K562 (cell line): ENCODE data around the gene PRKAR1B. TPM values are rescaled to one million over a fixed set of nuclear protein-coding genes. Genes with fewer than 3 reads are reported as not detected.

Experiments used
- ARHGAP35 ChIP-seq: fragments of 450-650 bp; IDR thresholded peaks from 2 replicates; pipeline ENCODE4 v1.6.1; 2018; ENCODE audit not compliant: partially characterized antibody
- EP400 ChIP-seq: fragments of 450-650 bp; IDR thresholded peaks from 2 replicates; pipeline ENCODE4 v1.6.1; 2017; ENCODE audit warnings: antibody characterized with exemption, mild to moderate bottlenecking, moderate library complexity
- ERF ChIP-seq: fragments of 450-650 bp; formaldehyde crosslinking; IDR thresholded peaks from 2 replicates; pipeline ENCODE4 v1.4.0; 2020; ENCODE audit warnings: mild to moderate bottlenecking, mixed read lengths
- HCFC1 ChIP-seq: IDR thresholded peaks from 2 replicates; pipeline ENCODE4 v1.6.1; 2012; ENCODE audit warnings: low read depth, low read length, improper control_type of control experiment
- HNRNPH1 ChIP-seq: fragments of 200-400 bp; formaldehyde crosslinking; optimal IDR thresholded peaks from 2 replicates; pipeline ENCODE3; 2017; ENCODE audit warnings: low read depth, mild to moderate bottlenecking, low read length, moderate library complexity
- MYNN ChIP-seq, 2 experiments: sonication (generic); formaldehyde crosslinking in 1 of 2; IDR thresholded peaks; 2 replicates each; pipeline versions ENCODE4 v1.5.0 to v1.6.1; 2016 to 2020; ENCODE audit warnings: antibody characterized with exemption in 1 of 2, missing genetic modification reagents in 1 of 2
- NELFE ChIP-seq: IDR thresholded peaks from 2 replicates; pipeline ENCODE4 v1.6.1; 2011; ENCODE audit warnings: mild to moderate bottlenecking; ENCODE audit not compliant: insufficient read depth, insufficient read length
- NUFIP1 ChIP-seq: fragments of 450-650 bp; IDR thresholded peaks from 2 replicates; pipeline ENCODE4 v1.6.1; 2018; ENCODE audit not compliant: partially characterized antibody
- PRPF4 ChIP-seq: fragments of 200-400 bp; formaldehyde crosslinking; IDR thresholded peaks from one replicate; pipeline ENCODE4 v1.6.1; 2017; ENCODE audit warnings: low read length, low read depth, mild to moderate bottlenecking; ENCODE audit not compliant: insufficient read depth, poor library complexity, severe bottlenecking
- SMAD2 ChIP-seq: fragments of 150-350 bp; IDR thresholded peaks from 2 replicates; pipeline ENCODE4 v1.6.1; 2014; ENCODE audit warnings: low read depth, mild to moderate bottlenecking, low read length
- SNIP1 ChIP-seq: fragments of 450-650 bp; IDR thresholded peaks from 2 replicates; pipeline ENCODE4 v1.7.1; 2017; ENCODE audit warnings: low read depth, mild to moderate bottlenecking
- SRSF7 ChIP-seq: fragments of 200-400 bp; formaldehyde crosslinking; optimal IDR thresholded peaks from 2 replicates; pipeline ENCODE3; 2017; ENCODE audit warnings: mild to moderate bottlenecking, low read depth, low read length
- TBP ChIP-seq: optimal IDR thresholded peaks from 2 replicates; pipeline ENCODE3; 2011; ENCODE audit warnings: low read depth, low read length, improper control_type of control experiment
- TSC22D4 ChIP-seq: fragments of 450-650 bp; IDR thresholded peaks from 2 replicates; pipeline ENCODE4 v1.6.1; 2016; ENCODE audit warnings: missing genetic modification characterization, missing biosample characterization, control low read depth
- ZBED1 ChIP-seq: IDR thresholded peaks from 2 replicates; pipeline ENCODE4 v1.6.1; 2014
- ZC3H11A ChIP-seq: IDR thresholded peaks from 2 replicates; pipeline ENCODE4 v1.6.1; 2012; ENCODE audit warnings: low read depth, low read length, improper control_type of control experiment
- ZKSCAN1 ChIP-seq: fragments of 150-350 bp; IDR thresholded peaks from 2 replicates; pipeline ENCODE4 v1.6.1; 2016; ENCODE audit warnings: low read depth, low read length
- ZNF197 ChIP-seq: fragments of 200-800 bp; sonication (Bioruptor generic); IDR thresholded peaks from 2 replicates; pipeline ENCODE4 v1.6.1; 2016; ENCODE audit warnings: low read depth, missing genetic modification characterization, missing compliant biosample characterization
- ZNF224 ChIP-seq: sonication (generic); formaldehyde crosslinking; IDR thresholded peaks from 2 replicates; pipeline ENCODE4 v1.8.0; 2022; ENCODE audit warnings: mild to moderate bottlenecking, missing genetic modification reagents
- ZNF311 ChIP-seq: fragments of 250-450 bp; sonication (Bioruptor Pico); IDR thresholded peaks from 2 replicates; pipeline ENCODE4 v1.4.0; 2020; ENCODE audit warnings: mild to moderate bottlenecking, moderate library complexity
- ZNF778 ChIP-seq: fragments of 450-650 bp; formaldehyde crosslinking; IDR thresholded peaks from 2 replicates; pipeline ENCODE4 v1.4.0; 2020; ENCODE audit warnings: mild to moderate bottlenecking, moderate library complexity
- polyA plus RNA-seq, 8 experiments: library from polyadenylated mRNA; depleted of rRNA in 4 of 8; stranded (reverse) in 5 of 8; unstranded in 3 of 8; fragments of >200 nt; fragmentation: Nextera tagmentation in 2 of 8; fragmentation: Illumina TruSeq in 1 of 8; extraction: Ambion mirVana in 2 of 8; extraction: Trizol in 1 of 8; gene quantifications; 2 replicates each; pipeline versions ENCODE4 v1.2.1 to v1.2.3, GENCODE V29; 2011 to 2014; ENCODE audit warnings: inconsistent platforms in 1 of 8, missing spikeins in 1 of 8
- total RNA-seq, 7 experiments: library from RNA; depleted of rRNA in 6 of 7; stranded (reverse); fragments of >200 nt in 6 of 7; fragmentation: Illumina TruSeq in 2 of 7; extraction: Trizol in 2 of 7; gene quantifications; 2 replicates each; pipeline versions ENCODE4 v1.2.1 to v1.2.3, GENCODE V29; 2011 to 2021; ENCODE audit warnings: low replicate concordance in 1 of 7
- TF ChIP-seq, protein P1 (sequence below): fragments of 250-450 bp; sonication (Bioruptor Pico); IDR thresholded peaks from 2 replicates; pipeline ENCODE4 v1.8.0; 2021; ENCODE audit warnings: borderline replicate concordance, mild to moderate bottlenecking, moderate library complexity; ENCODE audit not compliant: poor library complexity, severe bottlenecking
- TF ChIP-seq, protein P2 (sequence below): fragments of 450-650 bp; IDR thresholded peaks from 2 replicates; pipeline ENCODE4 v1.6.1; 2016
- TF ChIP-seq, protein P3 (sequence below): fragments of 150-350 bp; conservative IDR thresholded peaks from 2 replicates; pipeline ENCODE4 v1.6.1; 2014; ENCODE audit warnings: low read length
- TF ChIP-seq, protein P4 (sequence below): fragments of 250-450 bp; sonication (Bioruptor Pico); IDR thresholded peaks from 2 replicates; pipeline ENCODE4 v1.5.0; 2021

Gene PRKAR1B
- total and polyA plus RNA-seq, 9 of the 15 experiments (the other 6 are each of a cell fraction or from before 2014, with no cell fraction given) = 0.99 to 30.5 (median 12.7) TPM

DNA sequence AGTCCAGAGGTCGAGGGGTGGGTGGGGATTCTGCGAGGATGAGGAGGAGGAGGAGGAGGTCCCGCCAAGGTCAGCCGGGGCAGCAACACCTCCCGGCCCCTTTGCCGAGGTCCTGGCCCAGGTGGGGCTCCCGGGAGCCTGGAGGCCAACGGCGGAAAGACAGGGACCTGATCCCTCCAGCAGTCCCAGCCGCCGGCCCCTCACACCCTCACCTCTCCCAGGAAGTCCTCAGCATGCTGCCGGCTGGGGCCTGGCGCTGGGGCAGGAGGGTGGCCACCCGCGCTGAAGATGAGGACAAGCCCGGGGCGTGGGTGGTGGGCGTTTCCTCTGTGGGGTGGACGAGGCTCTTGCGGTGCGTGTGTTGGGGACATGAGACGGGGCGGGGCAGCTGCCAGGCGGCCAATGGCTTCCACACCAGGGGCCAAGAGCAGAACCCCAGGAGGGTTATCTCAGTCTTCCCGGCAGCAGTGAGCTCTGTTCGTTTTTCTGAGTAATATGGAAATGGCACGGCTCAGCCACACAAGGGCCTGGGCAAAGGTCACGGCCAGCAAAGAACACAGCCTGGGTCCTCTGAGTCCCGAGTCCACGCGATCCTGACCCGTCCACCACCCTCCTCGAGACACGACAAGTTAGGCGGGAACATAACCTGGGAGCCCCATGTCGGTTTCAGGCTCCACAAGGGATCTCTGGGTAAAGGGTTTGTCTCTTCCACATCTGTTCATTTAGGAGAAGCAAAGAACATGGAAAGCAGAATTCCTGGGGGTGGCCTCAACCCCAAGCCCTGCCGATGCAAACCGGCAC, 124.5 kb downstream of the PRKAR1B start (continued):
- no peak for TF ChIP-seq HNRNPH1
- TF ChIP-seq NUFIP1 = no peak
- TF ChIP-seq ARHGAP35 = no peak
- TF ChIP-seq SMAD2 = no peak
- no peak for TF ChIP-seq ZNF778 (CRISPR knock-in tag)
- TF ChIP-seq ZC3H11A = no peak
- no peak for TF ChIP-seq ERF (CRISPR knock-in tag)
- TF ChIP-seq, protein P1, sequence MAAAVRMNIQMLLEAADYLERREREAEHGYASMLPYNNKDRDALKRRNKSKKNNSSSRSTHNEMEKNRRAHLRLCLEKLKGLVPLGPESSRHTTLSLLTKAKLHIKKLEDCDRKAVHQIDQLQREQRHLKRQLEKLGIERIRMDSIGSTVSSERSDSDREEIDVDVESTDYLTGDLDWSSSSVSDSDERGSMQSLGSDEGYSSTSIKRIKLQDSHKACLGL (CRISPR knock-in tag) = no peak
- TF ChIP-seq, protein P2, sequence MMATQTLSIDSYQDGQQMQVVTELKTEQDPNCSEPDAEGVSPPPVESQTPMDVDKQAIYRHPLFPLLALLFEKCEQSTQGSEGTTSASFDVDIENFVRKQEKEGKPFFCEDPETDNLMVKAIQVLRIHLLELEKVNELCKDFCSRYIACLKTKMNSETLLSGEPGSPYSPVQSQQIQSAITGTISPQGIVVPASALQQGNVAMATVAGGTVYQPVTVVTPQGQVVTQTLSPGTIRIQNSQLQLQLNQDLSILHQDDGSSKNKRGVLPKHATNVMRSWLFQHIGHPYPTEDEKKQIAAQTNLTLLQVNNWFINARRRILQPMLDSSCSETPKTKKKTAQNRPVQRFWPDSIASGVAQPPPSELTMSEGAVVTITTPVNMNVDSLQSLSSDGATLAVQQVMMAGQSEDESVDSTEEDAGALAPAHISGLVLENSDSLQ = no peak
- no peak for TF ChIP-seq MYNN (IDR thresholded peaks at IDR 0.05)
- TF ChIP-seq MYNN (CRISPR knock-in tag; IDR thresholded peaks at IDR 0.05) = no peak
- no peak for TF ChIP-seq ZNF224 (CRISPR knock-in tag)
- no peak for TF ChIP-seq ZKSCAN1
- no peak for TF ChIP-seq TBP
- TF ChIP-seq NELFE = no peak
- no peak; the same call in 1 of the 2 replicates for TF ChIP-seq ZNF197 (CRISPR knock-in tag)
- TF ChIP-seq, protein P3, sequence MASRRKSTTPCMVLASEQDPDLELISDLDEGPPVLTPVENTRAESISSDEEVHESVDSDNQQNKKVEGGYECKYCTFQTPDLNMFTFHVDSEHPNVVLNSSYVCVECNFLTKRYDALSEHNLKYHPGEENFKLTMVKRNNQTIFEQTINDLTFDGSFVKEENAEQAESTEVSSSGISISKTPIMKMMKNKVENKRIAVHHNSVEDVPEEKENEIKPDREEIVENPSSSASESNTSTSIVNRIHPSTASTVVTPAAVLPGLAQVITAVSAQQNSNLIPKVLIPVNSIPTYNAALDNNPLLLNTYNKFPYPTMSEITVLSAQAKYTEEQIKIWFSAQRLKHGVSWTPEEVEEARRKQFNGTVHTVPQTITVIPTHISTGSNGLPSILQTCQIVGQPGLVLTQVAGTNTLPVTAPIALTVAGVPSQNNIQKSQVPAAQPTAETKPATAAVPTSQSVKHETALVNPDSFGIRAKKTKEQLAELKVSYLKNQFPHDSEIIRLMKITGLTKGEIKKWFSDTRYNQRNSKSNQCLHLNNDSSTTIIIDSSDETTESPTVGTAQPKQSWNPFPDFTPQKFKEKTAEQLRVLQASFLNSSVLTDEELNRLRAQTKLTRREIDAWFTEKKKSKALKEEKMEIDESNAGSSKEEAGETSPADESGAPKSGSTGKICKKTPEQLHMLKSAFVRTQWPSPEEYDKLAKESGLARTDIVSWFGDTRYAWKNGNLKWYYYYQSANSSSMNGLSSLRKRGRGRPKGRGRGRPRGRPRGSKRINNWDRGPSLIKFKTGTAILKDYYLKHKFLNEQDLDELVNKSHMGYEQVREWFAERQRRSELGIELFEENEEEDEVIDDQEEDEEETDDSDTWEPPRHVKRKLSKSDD = no peak
- no peak for TF ChIP-seq SNIP1
- TF ChIP-seq, protein P4, sequence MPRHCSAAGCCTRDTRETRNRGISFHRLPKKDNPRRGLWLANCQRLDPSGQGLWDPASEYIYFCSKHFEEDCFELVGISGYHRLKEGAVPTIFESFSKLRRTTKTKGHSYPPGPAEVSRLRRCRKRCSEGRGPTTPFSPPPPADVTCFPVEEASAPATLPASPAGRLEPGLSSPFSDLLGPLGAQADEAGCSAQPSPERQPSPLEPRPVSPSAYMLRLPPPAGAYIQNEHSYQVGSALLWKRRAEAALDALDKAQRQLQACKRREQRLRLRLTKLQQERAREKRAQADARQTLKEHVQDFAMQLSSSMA (CRISPR knock-in tag) = no peak
- TF ChIP-seq EP400 = peak; percentile 47; the same call in 1 of the 2 replicates
- no peak for TF ChIP-seq TSC22D4 (tag)
- TF ChIP-seq SRSF7 = no peak
- no peak for TF ChIP-seq HCFC1
- TF ChIP-seq ZBED1 = no peak
- no peak for TF ChIP-seq PRPF4
- TF ChIP-seq ZNF311 (CRISPR knock-in tag) = no peak
